NCI-H1105 treated with DMSO at 0.1 percent for 48 hours (cell line): ENCODE data around the gene SENP3.

Experiments
- DNase-seq: peaks from one replicate; lab custom pipeline; 2025; lab: John Stamatoyannopoulos, UW

SENP3 gene

DNA sequence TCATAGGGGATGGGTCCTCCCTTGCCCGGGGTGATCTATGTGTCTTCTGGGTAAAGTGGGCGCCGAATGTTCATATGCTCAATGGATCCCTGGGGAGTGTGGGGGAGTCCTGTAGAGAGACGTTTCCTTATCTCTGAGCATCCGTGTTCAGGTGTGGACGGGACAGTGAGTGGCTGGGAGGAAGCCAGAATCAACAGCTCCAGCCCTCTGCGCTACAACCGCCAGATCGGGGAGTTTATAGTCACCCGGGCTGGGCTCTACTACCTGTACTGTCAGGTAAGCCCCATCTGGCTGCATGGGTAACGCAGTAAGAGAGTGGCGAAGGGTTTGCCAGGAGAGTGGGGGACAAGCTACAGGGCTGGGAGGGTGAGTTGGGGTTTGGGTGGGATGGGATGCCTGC lies 5.1 kb upstream of the SENP3 start:
- DNase-seq = no peak

DNA sequence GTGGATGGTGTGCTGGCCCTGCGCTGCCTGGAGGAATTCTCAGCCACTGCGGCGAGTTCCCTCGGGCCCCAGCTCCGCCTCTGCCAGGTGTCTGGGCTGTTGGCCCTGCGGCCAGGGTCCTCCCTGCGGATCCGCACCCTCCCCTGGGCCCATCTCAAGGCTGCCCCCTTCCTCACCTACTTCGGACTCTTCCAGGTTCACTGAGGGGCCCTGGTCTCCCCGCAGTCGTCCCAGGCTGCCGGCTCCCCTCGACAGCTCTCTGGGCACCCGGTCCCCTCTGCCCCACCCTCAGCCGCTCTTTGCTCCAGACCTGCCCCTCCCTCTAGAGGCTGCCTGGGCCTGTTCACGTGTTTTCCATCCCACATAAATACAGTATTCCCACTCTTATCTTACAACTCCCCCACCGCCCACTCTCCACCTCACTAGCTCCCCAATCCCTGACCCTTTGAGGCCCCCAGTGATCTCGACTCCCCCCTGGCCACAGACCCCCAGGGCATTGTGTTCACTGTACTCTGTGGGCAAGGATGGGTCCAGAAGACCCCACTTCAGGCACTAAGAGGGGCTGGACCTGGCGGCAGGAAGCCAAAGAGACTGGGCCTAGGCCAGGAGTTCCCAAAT lies 4.5 kb upstream of the SENP3 start:
- no peak for DNase-seq

DNA sequence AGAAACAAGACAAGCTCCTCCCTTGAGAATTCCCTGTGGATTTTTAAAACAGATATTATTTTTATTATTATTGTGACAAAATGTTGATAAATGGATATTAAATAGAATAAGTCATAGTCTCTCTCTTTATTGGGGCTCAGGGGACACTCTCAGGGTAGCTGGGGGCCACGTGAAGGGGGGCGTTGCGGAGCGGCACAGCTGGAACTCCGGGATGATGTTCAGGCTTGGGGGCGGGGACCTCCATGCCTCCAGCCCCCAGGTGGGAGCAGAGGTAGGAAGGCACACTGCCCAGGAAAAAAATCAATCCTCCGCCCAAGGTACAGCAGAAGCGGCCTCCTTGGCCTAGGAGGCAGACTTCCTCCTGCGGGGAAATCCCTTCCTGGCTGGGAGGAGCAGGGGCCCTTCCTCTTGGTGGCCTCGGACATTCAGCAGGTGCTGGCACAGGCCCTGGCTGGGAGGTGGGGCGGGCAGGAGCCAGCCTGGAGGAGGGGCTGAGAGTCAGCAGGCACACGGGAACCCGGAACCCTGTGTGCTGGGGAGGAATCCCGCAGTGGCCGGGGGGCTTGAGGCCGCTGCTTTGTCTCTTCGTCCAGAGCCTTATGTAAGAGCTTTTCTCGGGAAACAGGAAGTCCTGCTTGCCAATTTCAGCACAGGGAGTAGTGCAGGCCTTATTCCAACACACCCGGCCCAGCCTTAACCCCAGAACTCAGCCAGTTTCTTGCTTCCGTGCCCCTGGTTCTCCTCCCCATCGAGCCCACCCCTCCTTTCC lies 3.8 kb upstream of the SENP3 start:
- peak; percentile 83 for DNase-seq

- peak; percentile 23 for DNase-seq
These were observed 3.0 kb upstream of the SENP3 start, which contains the start of gene TNFSF13 for GRCh38 chr17:7558544-7559319. Gene TNFSF13, plus strand, starts transcription at chr17:7558750. Its CDS starts 290 bp downstream, at chr17:7559040.

- no peak for DNase-seq
These were observed 2.2 kb upstream of the SENP3 start for GRCh38 chr17:7559320-7560171.

DNA sequence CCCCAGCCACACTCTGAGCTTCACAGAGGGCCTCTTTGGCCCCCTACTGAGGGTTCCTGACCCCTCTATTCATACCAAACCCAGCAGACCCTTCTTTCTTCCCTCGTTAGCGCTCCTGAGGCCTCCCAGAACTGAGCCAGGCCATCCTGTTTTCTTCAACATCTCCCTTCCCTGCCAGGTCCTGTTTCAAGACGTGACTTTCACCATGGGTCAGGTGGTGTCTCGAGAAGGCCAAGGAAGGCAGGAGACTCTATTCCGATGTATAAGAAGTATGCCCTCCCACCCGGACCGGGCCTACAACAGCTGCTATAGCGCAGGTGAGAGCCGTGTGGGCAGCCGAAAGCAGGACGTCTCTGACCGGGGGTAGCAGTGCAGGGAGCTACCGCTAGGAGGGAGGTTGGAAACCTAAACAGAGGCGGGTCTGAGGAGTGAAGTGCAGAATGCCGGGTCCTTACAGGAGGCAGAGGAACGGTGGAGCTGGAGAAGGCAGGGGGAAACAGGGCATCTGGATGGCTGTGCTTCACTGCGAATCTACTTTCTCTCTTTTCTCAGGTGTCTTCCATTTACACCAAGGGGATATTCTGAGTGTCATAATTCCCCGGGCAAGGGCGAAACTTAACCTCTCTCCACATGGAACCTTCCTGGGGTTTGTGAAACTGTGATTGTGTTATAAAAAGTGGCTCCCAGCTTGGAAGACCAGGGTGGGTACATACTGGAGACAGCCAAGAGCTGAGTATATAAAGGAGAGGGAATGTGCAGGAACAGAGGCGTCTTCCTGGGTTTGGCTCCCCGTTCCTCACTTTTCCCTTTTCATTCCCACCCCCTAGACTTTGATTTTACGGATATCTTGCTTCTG lies 1.3 kb upstream of the SENP3 start:
- DNase-seq = no peak

DNA sequence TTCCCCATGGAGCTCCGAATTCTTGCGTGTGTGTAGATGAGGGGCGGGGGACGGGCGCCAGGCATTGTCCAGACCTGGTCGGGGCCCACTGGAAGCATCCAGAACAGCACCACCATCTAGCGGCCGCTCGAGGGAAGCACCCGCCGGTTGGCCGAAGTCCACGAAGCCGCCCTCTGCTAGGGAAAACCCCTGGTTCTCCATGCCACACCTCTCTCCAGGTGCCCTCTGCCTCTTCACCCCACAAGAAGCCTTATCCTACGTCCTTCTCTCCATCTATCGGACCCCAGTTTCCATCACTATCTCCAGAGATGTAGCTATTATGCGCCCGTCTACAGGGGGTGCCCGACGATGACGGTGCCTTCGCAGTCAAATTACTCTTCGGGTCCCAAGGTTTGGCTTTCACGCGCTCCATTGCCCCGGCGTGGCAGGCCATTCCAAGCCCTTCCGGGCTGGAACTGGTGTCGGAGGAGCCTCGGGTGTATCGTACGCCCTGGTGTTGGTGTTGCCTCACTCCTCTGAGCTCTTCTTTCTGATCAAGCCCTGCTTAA lies 617 bp upstream of the SENP3 start:
- peak; percentile 92 for DNase-seq

GRCh38 chr17:7562208-7562605 lies 488 bp downstream of the SENP3 start:
- no peak for DNase-seq

DNA sequence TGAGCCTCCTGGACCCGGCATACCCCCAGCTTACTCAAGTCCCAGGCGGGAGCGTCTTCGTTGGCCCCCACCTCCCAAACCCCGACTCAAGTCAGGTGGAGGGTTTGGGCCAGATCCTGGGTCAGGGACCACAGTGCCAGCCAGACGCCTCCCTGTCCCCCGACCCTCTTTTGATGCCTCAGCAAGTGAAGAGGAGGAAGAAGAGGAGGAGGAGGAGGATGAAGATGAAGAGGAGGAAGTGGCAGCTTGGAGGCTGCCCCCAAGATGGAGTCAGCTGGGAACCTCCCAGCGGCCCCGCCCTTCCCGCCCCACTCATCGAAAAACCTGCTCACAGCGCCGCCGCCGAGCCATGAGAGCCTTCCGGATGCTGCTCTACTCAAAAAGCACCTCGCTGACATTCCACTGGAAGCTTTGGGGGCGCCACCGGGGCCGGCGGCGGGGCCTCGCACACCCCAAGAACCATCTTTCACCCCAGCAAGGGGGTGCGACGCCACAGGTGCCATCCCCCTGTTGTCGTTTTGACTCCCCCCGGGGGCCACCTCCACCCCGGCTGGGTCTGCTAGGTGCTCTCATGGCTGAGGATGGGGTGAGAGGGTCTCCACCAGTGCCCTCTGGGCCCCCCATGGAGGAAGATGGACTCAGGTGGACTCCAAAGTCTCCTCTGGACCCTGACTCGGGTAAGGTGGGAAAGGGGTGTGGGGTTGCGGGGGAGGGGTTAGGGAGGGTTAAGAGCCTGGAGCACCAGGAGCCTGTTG lies 1.6 kb downstream of the SENP3 start:
- no peak for DNase-seq

- no peak for DNase-seq
These were observed 7.9 kb downstream of the SENP3 start for GRCh38 chr17:7569571-7569970.

- DNase-seq = no peak
These were observed 8.6 kb downstream of the SENP3 start for GRCh38 chr17:7570351-7570750.

- no peak for DNase-seq
These were observed 10.5 kb downstream of the SENP3 start for GRCh38 chr17:7572338-7572587.

GRCh38 chr17:7572588-7573323 lies 11.0 kb downstream of the SENP3 start:
- DNase-seq = peak; percentile 100

DNA sequence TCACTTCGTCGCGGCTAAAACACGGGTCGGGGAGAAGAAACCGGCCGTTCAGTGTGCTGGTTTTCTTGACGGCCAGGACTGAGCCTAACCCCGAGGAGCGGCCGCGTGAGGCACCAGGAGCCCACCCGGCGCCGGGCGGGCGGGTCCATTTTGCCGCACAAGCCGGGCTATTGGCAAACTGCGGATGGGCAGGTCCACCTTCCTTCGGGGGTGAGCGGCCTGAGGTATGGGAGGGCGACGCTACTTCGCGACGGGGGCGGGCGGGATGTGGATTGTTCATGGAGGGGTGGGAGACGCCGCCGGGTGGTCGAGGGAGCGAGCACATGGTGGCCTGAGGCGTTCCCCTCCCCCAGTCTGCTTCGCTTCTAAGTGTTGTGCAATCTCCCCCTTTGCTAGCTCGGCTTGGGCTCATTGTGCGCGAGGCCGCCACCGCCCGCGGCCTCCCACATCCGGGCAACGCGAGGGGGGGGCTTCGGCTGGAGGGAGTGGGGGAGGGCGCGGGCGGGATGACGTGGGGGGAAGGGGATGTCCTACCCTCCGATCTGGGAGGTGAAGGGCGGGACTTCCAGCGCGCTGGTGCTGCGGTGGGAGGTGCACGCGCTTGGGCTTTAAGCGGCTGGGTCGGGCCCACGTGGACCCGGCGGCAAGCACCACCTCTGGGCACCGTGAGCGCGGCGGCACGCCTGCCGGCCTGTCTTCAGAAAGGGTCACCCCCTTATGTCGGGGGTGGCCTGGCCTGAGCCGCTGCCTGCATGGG lies 11.8 kb downstream of the SENP3 start:
- DNase-seq = peak; percentile 83

GRCh38 chr17:7574176-7574953 lies 12.6 kb downstream of the SENP3 start:
- no peak for DNase-seq

DNA sequence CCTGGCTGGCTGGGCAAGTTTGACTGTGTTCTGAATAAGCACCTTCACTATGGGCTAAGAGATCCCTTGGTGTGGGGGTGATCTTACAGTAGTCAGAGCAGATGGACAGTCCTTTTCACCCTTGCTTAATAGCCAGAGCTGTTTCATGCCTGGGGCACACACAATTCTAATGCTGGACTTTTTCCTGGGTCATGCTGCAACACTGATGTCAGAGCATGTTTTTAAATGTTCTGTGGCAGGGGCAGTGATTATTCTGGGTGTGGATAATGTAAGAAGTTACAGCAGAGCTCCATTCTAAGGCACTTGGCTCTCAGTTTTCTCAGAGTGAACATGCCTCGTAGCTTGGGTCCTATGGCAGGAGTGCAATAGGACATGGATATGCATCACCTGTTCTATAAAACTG lies 13.8 kb downstream of the SENP3 start:
- DNase-seq = no peak

DNA sequence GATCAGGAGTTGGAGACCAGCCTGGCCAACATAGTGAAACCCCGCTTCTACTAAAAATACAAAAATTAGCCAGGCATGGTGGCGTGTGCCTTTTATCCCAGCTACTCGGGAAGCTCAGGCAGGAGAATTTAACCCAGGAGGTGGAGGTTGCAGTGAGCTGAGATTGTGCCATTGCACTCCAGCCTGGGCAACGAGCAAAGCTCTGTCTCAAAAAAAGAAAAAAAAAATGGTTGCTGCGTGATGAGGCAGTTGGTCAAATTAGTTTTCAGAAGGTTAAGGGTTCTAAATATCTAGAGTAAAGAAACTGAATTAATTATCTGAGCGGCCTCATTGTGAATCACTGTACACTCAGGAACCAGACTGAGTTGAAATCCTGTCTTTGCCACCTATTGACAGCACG lies 14.2 kb downstream of the SENP3 start:
- no peak for DNase-seq

DNA sequence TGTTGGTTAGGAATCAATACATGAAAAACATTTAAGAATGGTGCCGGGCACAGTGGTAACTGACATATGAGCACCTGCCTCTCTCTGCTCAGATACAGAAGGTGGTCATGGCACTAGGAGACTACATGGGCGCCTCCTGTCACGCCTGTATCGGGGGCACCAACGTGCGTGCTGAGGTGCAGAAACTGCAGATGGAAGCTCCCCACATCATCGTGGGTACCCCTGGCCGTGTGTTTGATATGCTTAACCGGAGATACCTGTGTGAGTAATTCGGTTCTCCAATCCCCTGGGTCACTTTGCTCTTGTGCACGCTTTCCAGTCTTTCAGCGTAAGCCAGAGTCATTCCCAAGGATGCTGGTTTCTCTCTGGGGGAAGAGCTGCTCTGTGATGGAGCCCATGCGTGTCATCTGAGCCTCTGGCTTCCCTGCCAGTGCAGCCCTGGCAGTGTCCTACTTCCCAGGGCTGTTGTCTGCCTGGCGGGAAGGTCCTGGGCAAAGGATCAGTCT lies 14.8 kb downstream of the SENP3 start:
- no peak for DNase-seq
